ENCODE measurements around the gene RCSD1. TPM values are rescaled to one million over a fixed set of nuclear protein-coding genes. Genes with fewer than 3 reads are reported as not detected.

Gene RCSD1
- total RNA-seq, 1 donor = 1.3 TPM

DNA sequence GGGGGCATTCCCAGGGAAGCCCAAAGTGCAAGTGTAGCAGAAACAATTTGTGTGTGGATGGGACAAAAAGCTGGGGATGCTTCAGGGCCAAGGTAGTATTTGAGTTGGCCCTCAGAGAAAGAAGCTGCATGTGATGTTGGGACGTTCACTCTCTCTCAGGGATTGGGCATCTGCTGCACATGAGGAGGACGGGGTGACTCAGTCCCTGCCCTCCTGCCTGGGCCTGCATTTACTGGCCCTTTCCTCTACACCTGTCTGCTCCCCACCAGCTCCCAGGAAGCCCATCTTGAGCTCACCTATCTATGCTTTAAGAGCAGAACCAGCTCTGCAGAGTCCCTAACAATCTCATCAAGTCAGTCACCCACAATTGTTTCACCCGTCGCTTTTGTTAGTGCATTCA, 68.3 kb downstream of the RCSD1 start:
- DNase-seq (ENCODE audit: low read depth) = no peak
- no peak overlapping the region for H3K4me3 ChIP-seq (ENCODE audit: low read depth, low read length)
- TF ChIP-seq, protein P1, sequence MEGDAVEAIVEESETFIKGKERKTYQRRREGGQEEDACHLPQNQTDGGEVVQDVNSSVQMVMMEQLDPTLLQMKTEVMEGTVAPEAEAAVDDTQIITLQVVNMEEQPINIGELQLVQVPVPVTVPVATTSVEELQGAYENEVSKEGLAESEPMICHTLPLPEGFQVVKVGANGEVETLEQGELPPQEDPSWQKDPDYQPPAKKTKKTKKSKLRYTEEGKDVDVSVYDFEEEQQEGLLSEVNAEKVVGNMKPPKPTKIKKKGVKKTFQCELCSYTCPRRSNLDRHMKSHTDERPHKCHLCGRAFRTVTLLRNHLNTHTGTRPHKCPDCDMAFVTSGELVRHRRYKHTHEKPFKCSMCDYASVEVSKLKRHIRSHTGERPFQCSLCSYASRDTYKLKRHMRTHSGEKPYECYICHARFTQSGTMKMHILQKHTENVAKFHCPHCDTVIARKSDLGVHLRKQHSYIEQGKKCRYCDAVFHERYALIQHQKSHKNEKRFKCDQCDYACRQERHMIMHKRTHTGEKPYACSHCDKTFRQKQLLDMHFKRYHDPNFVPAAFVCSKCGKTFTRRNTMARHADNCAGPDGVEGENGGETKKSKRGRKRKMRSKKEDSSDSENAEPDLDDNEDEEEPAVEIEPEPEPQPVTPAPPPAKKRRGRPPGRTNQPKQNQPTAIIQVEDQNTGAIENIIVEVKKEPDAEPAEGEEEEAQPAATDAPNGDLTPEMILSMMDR (IDR thresholded peaks at IDR 0.05; ENCODE audit: insufficient read depth, low read depth, low read length) = no peak

DNA sequence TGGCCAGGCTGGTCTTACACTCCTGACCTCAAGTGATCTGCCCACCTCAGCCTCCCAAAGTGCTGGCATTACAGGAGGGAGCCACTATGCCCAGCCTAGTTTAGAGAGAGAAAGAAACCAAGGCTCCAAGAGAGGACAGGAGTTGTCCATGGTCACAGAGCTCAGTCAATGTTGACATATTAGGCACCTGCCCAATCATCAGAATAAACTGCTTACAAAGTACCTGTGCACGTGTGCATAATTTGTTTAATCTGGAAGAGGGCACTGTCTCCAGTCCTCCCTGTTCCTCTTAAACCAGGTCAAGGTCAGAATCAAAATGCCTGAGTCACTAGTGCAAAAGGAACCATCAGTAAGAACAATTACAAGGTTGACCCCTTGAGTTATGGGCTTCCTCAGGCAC, 71.5 kb downstream of the RCSD1 start:
- no peak for DNase-seq (ENCODE audit: low read depth)
- no peak overlapping the region for H3K4me3 ChIP-seq (ENCODE audit: low read depth, low read length)
- TF ChIP-seq, protein P1 (IDR thresholded peaks at IDR 0.05; ENCODE audit: insufficient read depth, low read depth, low read length) = no peak

DNA sequence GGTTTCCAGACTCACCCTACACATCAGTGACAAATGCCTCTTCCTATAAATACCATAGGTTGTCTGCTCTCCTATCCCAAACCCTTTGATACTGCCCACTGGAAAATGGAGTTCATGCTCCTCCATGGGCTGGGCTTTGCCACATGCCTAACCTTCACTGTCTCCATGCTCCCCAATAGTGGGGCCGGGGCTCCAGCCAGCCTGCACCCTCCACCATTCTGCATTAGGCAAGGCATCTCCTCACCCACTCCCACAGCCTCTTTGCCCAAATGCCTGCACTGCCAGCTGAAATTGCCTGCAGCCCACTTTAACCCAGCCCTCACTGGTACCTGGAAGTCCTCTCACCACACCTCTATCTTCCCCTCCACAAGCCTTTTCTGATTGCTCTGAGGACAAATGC, 73.5 kb downstream of the RCSD1 start:
- DNase-seq (ENCODE audit: low read depth) = no peak
- TF ChIP-seq, protein P1 (IDR thresholded peaks at IDR 0.05; ENCODE audit: insufficient read depth, low read depth, low read length) = no peak
- no peak overlapping the region for H3K4me3 ChIP-seq (ENCODE audit: low read depth, low read length)

DNA sequence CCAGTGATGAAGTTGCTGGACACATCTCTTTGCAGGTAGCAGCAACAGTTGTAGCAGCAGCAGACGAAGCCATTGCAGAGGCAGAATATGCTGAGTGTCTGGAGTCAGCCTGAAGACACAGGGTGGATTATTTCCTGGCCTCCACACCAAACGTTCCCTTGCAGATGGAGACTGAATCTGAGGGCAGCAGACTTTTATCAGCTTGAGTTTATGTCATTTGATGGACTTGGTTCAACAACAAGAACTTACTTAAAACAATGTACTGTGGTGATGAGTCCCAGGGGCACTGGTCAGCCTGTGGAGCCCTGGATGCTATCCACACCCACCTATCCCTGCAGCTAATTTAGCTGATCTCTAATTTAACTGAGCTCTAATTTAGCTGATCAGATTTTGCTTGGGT, 74.7 kb downstream of the RCSD1 start:
- DNase-seq (ENCODE audit: low read depth) = no peak
- TF ChIP-seq, protein P1 (IDR thresholded peaks at IDR 0.05; ENCODE audit: insufficient read depth, low read depth, low read length) = no peak

DNA sequence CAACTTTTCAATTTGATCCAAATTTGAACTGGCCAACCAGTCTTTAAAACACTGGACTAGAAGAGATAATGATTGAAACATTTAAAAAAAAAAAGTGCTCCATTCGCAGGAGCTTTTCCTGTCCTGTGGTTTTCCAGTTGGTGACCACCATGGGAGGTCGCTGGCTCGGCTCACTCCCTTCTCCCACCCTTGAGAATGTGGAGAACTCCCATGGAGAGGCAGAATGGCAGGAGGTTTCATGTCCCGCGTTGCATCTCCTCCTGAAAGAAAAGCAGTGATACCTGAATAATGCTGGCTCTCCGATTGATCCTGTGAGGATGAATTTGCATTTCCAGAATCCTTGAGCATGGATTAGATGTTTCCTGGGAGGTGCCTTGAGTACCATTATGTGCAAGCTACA, 75.2 kb downstream of the RCSD1 start:
- no peak overlapping the region for H3K4me3 ChIP-seq (ENCODE audit: low read depth, low read length)
- DNase-seq (ENCODE audit: low read depth) = no peak
- TF ChIP-seq, protein P1 (IDR thresholded peaks at IDR 0.05; ENCODE audit: insufficient read depth, low read depth, low read length) = no peak

More for the DNA sequence above, 74.7 kb downstream of the RCSD1 start:
- no peak overlapping the region for H3K4me3 ChIP-seq (ENCODE audit: low read depth, low read length)

DNA sequence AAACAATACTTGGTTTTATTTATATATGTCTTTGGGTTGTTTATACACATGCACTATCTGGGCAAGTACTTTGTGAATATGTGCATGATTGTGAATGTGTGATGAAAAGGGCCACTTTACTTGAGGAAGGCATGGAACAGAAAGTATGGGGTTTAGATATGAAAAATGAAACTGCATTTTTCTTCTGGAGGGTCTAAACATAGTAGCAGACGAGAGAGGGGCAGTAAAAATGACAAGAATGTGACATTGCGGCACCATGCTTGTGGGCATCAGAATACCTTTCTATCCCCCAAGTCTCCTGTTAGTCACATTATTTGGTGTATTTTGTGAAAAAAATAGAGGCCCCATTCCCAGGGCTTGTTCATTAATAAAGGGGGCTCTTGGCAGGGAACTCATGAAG, 76.3 kb downstream of the RCSD1 start:
- no peak overlapping the region for H3K4me3 ChIP-seq (ENCODE audit: low read depth, low read length)
- no peak for DNase-seq (ENCODE audit: low read depth)
- TF ChIP-seq, protein P1 (IDR thresholded peaks at IDR 0.05; ENCODE audit: insufficient read depth, low read depth, low read length) = no peak
